Measurements from ENCODE around the gene DNAJC18.

Gene DNAJC18

GRCh38 chr5:139382807-139383206 is 56.5 kb downstream of the DNAJC18 start:
- Histone ChIP-seq H3K36me3 (ENCODE audit: insufficient read depth, low read length) (peaks cover under 1% of the 10 kb centered on the region; the same call in 1 of the 2 replicates), H3K4me3 (ENCODE audit: low read length, poor library complexity, severe bottlenecking) (no peak overlapping the region), H3K9me2 (replicated peaks; ENCODE audit: low read depth, low read length) (no peaks in the 10 kb centered on the region), H3K9ac (ENCODE audit: low read depth, low read length, poor library complexity, severe bottlenecking) (no peak overlapping the region), H3K4me1 (ENCODE audit: insufficient read depth, low read length, poor library complexity, severe bottlenecking) (peaks cover 52% of the 10 kb centered on the region), H3K79me2 (ENCODE audit: insufficient read depth, low read length) (peaks cover 39% of the 10 kb centered on the region), H4K20me1 (ENCODE audit: insufficient read depth, low read length, poor library complexity, severe bottlenecking) (peaks cover 37% of the 10 kb centered on the region), H3K9me3 (ENCODE audit: insufficient read depth, low read depth, low read length) (no peaks in the 10 kb centered on the region), H3K4me2 (ENCODE audit: low read depth, low read length, poor library complexity, severe bottlenecking) (no peak overlapping the region), H3F3A (ENCODE audit: low read depth) (peaks cover 1% of the 10 kb centered on the region; the same call in 1 of the 2 replicates), H2AFZ (ENCODE audit: low read length) (no peak overlapping the region), H3K27me3 (ENCODE audit: insufficient read depth, low read length, poor library complexity, severe bottlenecking) (no peaks in the 10 kb centered on the region)
- TF ChIP-seq EZH2phosphoT487 (IDR thresholded peaks at IDR 0.05; ENCODE audit: borderline replicate concordance) (no peak), CTCF (conservative IDR thresholded peaks at IDR 0.05; ENCODE audit: low read length) (no peak)

GRCh38 chr5:139381837-139382761 is 57.2 kb downstream of the DNAJC18 start:
- H3K4me2 ChIP-seq (ENCODE audit: low read depth, low read length, poor library complexity, severe bottlenecking) = no peak overlapping the region
- no peak overlapping the region for H3K9ac ChIP-seq (ENCODE audit: low read depth, low read length, poor library complexity, severe bottlenecking)
- no peak overlapping the region for H3K4me3 ChIP-seq (ENCODE audit: low read length, poor library complexity, severe bottlenecking)
- H3K9me3 ChIP-seq (ENCODE audit: insufficient read depth, low read depth, low read length) = no peaks in the 10 kb centered on the region
- H3K27me3 ChIP-seq (ENCODE audit: insufficient read depth, low read length, poor library complexity, severe bottlenecking) = no peaks in the 10 kb centered on the region
- H3K79me2 ChIP-seq (ENCODE audit: insufficient read depth, low read length) = peaks cover 31% of the 10 kb centered on the region
- H4K20me1 ChIP-seq (ENCODE audit: insufficient read depth, low read length, poor library complexity, severe bottlenecking) = peaks cover 34% of the 10 kb centered on the region
- H3K36me3 ChIP-seq (ENCODE audit: insufficient read depth, low read length) = no peaks in the 10 kb centered on the region; the same call in 1 of the 2 replicates
- TF ChIP-seq CTCF (conservative IDR thresholded peaks at IDR 0.05; ENCODE audit: low read length) (no peak), EZH2phosphoT487 (IDR thresholded peaks at IDR 0.05; ENCODE audit: borderline replicate concordance) (no peak)
- no peaks in the 10 kb centered on the region for H3K9me2 ChIP-seq (replicated peaks; ENCODE audit: low read depth, low read length)
- no peak overlapping the region for H2AFZ ChIP-seq (ENCODE audit: low read length)
- H3F3A ChIP-seq (ENCODE audit: low read depth) = no peaks in the 10 kb centered on the region; the same call in 1 of the 2 replicates
- peaks cover 45% of the 10 kb centered on the region for H3K4me1 ChIP-seq (ENCODE audit: insufficient read depth, low read length, poor library complexity, severe bottlenecking)

GRCh38 chr5:139379626-139380449 is 59.5 kb downstream of the DNAJC18 start:
- Histone ChIP-seq H3K9ac (ENCODE audit: low read depth, low read length, poor library complexity, severe bottlenecking) (no peak overlapping the region), H3K9me2 (replicated peaks; ENCODE audit: low read depth, low read length) (no peaks in the 10 kb centered on the region), H3K4me2 (ENCODE audit: low read depth, low read length, poor library complexity, severe bottlenecking) (no peak overlapping the region), H3F3A (ENCODE audit: low read depth) (no peaks in the 10 kb centered on the region), H2AFZ (ENCODE audit: low read length) (no peak overlapping the region), H3K36me3 (ENCODE audit: insufficient read depth, low read length) (no peaks in the 10 kb centered on the region), H3K27me3 (ENCODE audit: insufficient read depth, low read length, poor library complexity, severe bottlenecking) (no peaks in the 10 kb centered on the region), H3K79me2 (ENCODE audit: insufficient read depth, low read length) (peaks cover 9% of the 10 kb centered on the region; the same call in 1 of the 2 replicates), H3K4me3 (ENCODE audit: low read length, poor library complexity, severe bottlenecking) (no peak overlapping the region), H3K9me3 (ENCODE audit: insufficient read depth, low read depth, low read length) (no peaks in the 10 kb centered on the region), H3K4me1 (ENCODE audit: insufficient read depth, low read length, poor library complexity, severe bottlenecking) (peaks cover 27% of the 10 kb centered on the region), H4K20me1 (ENCODE audit: insufficient read depth, low read length, poor library complexity, severe bottlenecking) (peaks cover 14% of the 10 kb centered on the region)
- TF ChIP-seq EZH2phosphoT487 (IDR thresholded peaks at IDR 0.05; ENCODE audit: borderline replicate concordance) (no peak), CTCF (conservative IDR thresholded peaks at IDR 0.05; ENCODE audit: low read length) (no peak)
